ENCODE data around the gene PRPF6.

GRCh38 chr20:64078934-64079272 is 98.0 kb downstream of the PRPF6 start:
- TF ChIP-seq CTCF (IDR thresholded peaks at IDR 0.05; ENCODE audit: poor library complexity, severe bottlenecking): no peak
- no peak for TF ChIP-seq EZH2 (IDR thresholded peaks at IDR 0.05; ENCODE audit: borderline replicate concordance, insufficient read depth, low read length, poor library complexity, severe bottlenecking)
- TF ChIP-seq POLR2AphosphoS5 (IDR thresholded peaks at IDR 0.05): no peak
- no peak for TF ChIP-seq REST (IDR thresholded peaks at IDR 0.05; ENCODE audit: borderline replicate concordance)
